HL-60 (cell line): ENCODE data around the gene ZNF583.

ENCODE experiments used
- DNase-seq, 2 experiments: peaks; one replicate each; pipeline ENCODE4 v3.0.0-alpha.2; 2010 to 2020; ENCODE audit warnings: low read depth in 1 of 2, low spot score in 1 of 2
- H3K27ac ChIP-seq: fragments of 250-450 bp; sonication (Bioruptor Pico); replicated peaks from 2 replicates; pipeline ENCODE4 v1.5.1; 2020; ENCODE audit warnings: mild to moderate bottlenecking, moderate library complexity
- H3K27me3 ChIP-seq: fragments of 250-450 bp; sonication (Bioruptor Pico); 2 replicates; pipeline ENCODE4 v1.5.1; 2021; ENCODE audit warnings: mild to moderate bottlenecking, moderate library complexity; ENCODE audit not compliant: insufficient read depth, poor library complexity, severe bottlenecking
- H3K4me3 ChIP-seq: replicated peaks from 2 replicates; pipeline ENCODE4 v1.5.1; 2011; ENCODE audit warnings: mild to moderate bottlenecking, control low read depth, low read length; ENCODE audit not compliant: insufficient read depth
- CTCF ChIP-seq: IDR thresholded peaks from one replicate; pipeline ENCODE4 v1.5.1; 2011; ENCODE audit warnings: low read length, control low read depth, inconsistent platforms; ENCODE audit not compliant: insufficient read depth
- GABPA ChIP-seq: IDR thresholded peaks from 2 replicates; pipeline ENCODE4 v1.6.1; 2012; ENCODE audit warnings: low read depth
- POLR2AphosphoS5 ChIP-seq: IDR thresholded peaks from 2 replicates; pipeline ENCODE4 v1.6.1; 2012; ENCODE audit warnings: low read depth
- REST ChIP-seq: IDR thresholded peaks from 2 replicates; pipeline ENCODE4 v1.6.1; 2012; ENCODE audit warnings: low read depth; ENCODE audit not compliant: insufficient replicate concordance
- SPI1 ChIP-seq: IDR thresholded peaks from 2 replicates; pipeline ENCODE4 v1.6.1; 2012; ENCODE audit warnings: low read depth, mild to moderate bottlenecking, borderline replicate concordance
- long read RNA-seq: library from polyadenylated mRNA; unstranded; transcript quantifications from one replicate; pipeline ENCODE4 v2.0.0, GENCODE V29; 2020

Gene ZNF583
- long read RNA-seq, full-length matches to known transcripts = 13 of 15 reads
- long read RNA-seq, partial matches to known transcripts = 0 of 15 reads
- long read RNA-seq, other reads (novel, unspliced or antisense) = 2 of 15 reads

- TF ChIP-seq GABPA (no peak), POLR2AphosphoS5 (peak; percentile 37; the same call in 1 of the 2 replicates)
- peak within 1 kb of the TSS; percentile 97 for H3K27ac ChIP-seq
- H3K4me3 ChIP-seq = peak within 1 kb of the TSS; percentile 82
- peak; percentile 89 to 91 for DNase-seq
- no peaks in the 10 kb centered on the region for H3K27me3 ChIP-seq
Measured at GRCh38 chr19:56403764-56404704, at the start of gene ZNF583. Gene ZNF583, plus strand, starts transcription at chr19:56404332. Its CDS starts 2,783 bp downstream, at chr19:56407115.

GRCh38 chr19:56355517-56355916 lies 48.6 kb upstream of the ZNF583 start:
- TF ChIP-seq SPI1 (no peak), CTCF (no peak), REST (no peak), GABPA (no peak), POLR2AphosphoS5 (no peak)
- no peaks in the 10 kb centered on the region for H3K27me3 ChIP-seq
- H3K4me3 ChIP-seq = no peak overlapping the region
- no peak overlapping the region for H3K27ac ChIP-seq
- DNase-seq = no peak

GRCh38 chr19:56356944-56357343 lies 47.2 kb upstream of the ZNF583 start:
- no peaks in the 10 kb centered on the region for H3K27me3 ChIP-seq
- H3K4me3 ChIP-seq = no peak overlapping the region
- DNase-seq = no peak
- TF ChIP-seq POLR2AphosphoS5 = no peak
- no peak for TF ChIP-seq GABPA
- no peak for TF ChIP-seq CTCF
- no peak for TF ChIP-seq REST
- no peak for TF ChIP-seq SPI1
- H3K27ac ChIP-seq = no peak overlapping the region

GRCh38 chr19:56360841-56361240 lies 43.3 kb upstream of the ZNF583 start:
- no peak for DNase-seq
- TF ChIP-seq POLR2AphosphoS5 = no peak
- no peak for TF ChIP-seq GABPA
- TF ChIP-seq CTCF = no peak
- no peak for TF ChIP-seq REST
- no peak for TF ChIP-seq SPI1
- Histone ChIP-seq H3K27ac (no peak overlapping the region), H3K4me3 (no peak overlapping the region), H3K27me3 (no peaks in the 10 kb centered on the region)
